ENCODE data around the gene RAB7B. TPM values are rescaled to one million over a fixed set of nuclear protein-coding genes. Genes with fewer than 3 reads are reported as not detected.

RAB7B gene
- total RNA-seq, 1 donor from 2014 or later = 6.6 TPM

DNA sequence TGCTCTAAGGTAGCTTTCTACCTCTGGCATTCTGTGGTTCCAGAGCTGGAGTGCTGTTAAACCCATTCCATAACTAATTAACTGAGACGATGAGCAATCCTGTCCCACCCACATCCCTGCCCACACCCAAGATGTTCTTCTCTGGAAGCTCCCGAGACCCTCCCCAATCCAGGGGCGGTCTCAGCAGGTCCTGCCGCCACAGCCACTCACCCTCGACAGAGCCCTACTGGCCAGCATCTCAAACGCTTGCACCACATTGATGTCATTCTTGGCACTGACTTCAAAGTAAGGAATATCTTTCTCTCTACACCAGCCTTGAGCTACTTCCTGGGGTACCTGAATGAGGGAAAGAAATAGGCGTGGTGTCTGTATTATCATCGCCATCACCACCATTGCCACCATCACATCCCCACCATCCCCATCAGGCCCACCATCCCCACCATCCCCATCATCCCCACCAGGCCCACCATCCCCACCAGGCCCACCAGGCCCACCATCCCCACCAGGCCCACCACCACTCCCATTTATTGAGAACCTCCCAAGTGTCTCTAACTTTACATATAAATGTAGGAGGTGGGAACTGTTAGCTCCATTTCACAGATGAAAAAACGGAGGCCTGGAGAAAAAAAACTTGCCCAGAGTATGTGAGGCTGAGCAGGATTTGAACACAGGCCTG is 17.7 kb downstream of the RAB7B start:
- H2AFZ ChIP-seq (ENCODE audit: low read depth, low read length) = no peak overlapping the region
- H3K4me1 Mint-ChIP-seq (ENCODE audit: low read depth, unreplicated experiment) = peaks cover 12% of the 10 kb centered on the region
- peaks cover 20% of the 10 kb centered on the region for H3K36me3 Mint-ChIP-seq (ENCODE audit: low read depth, unreplicated experiment)
- H3K4me3 ChIP-seq (ENCODE audit: insufficient read depth, low read depth, low read length) = no peak overlapping the region
- H3K4me3 Mint-ChIP-seq (ENCODE audit: unreplicated experiment) = no peak overlapping the region
- H3K27ac Mint-ChIP-seq (ENCODE audit: unreplicated experiment) = no peak overlapping the region
- no peaks in the 10 kb centered on the region for H3K79me2 ChIP-seq (ENCODE audit: insufficient read depth, low read length)
- peaks cover 8% of the 10 kb centered on the region for H3K27me3 Mint-ChIP-seq (ENCODE audit: low read depth, unreplicated experiment)
- no peaks in the 10 kb centered on the region for H3K4me1 ChIP-seq (ENCODE audit: insufficient read depth, low read length)
- H3K9me3 Mint-ChIP-seq (ENCODE audit: unreplicated experiment) = no peaks in the 10 kb centered on the region
- FAIRE-seq = no peak
- DNase-seq (ENCODE audit: low read depth) = peak; percentile 39
- TF ChIP-seq, protein P1, sequence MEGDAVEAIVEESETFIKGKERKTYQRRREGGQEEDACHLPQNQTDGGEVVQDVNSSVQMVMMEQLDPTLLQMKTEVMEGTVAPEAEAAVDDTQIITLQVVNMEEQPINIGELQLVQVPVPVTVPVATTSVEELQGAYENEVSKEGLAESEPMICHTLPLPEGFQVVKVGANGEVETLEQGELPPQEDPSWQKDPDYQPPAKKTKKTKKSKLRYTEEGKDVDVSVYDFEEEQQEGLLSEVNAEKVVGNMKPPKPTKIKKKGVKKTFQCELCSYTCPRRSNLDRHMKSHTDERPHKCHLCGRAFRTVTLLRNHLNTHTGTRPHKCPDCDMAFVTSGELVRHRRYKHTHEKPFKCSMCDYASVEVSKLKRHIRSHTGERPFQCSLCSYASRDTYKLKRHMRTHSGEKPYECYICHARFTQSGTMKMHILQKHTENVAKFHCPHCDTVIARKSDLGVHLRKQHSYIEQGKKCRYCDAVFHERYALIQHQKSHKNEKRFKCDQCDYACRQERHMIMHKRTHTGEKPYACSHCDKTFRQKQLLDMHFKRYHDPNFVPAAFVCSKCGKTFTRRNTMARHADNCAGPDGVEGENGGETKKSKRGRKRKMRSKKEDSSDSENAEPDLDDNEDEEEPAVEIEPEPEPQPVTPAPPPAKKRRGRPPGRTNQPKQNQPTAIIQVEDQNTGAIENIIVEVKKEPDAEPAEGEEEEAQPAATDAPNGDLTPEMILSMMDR (IDR thresholded peaks at IDR 0.05; ENCODE audit: insufficient read depth, low read depth, low read length) = no peak
- TF ChIP-seq EZH2 (IDR thresholded peaks at IDR 0.05; ENCODE audit: insufficient read depth, low read length) = no peak
- peaks cover 5% of the 10 kb centered on the region for H4K20me1 ChIP-seq (ENCODE audit: insufficient read depth, low read length)
- H3K4me2 ChIP-seq (ENCODE audit: low read length) = no peak overlapping the region
- no peak overlapping the region for H3K9ac ChIP-seq (ENCODE audit: low read length)
- H3K27me3 ChIP-seq (ENCODE audit: insufficient read depth, low read length) = no peaks in the 10 kb centered on the region
- H3K36me3 ChIP-seq (ENCODE audit: insufficient read depth, low read length) = no peaks in the 10 kb centered on the region
- H3K9me3 ChIP-seq (ENCODE audit: insufficient read depth, low read depth, low read length) = no peaks in the 10 kb centered on the region
- H3K27ac ChIP-seq (ENCODE audit: low read depth, low read length) = no peak overlapping the region

DNA sequence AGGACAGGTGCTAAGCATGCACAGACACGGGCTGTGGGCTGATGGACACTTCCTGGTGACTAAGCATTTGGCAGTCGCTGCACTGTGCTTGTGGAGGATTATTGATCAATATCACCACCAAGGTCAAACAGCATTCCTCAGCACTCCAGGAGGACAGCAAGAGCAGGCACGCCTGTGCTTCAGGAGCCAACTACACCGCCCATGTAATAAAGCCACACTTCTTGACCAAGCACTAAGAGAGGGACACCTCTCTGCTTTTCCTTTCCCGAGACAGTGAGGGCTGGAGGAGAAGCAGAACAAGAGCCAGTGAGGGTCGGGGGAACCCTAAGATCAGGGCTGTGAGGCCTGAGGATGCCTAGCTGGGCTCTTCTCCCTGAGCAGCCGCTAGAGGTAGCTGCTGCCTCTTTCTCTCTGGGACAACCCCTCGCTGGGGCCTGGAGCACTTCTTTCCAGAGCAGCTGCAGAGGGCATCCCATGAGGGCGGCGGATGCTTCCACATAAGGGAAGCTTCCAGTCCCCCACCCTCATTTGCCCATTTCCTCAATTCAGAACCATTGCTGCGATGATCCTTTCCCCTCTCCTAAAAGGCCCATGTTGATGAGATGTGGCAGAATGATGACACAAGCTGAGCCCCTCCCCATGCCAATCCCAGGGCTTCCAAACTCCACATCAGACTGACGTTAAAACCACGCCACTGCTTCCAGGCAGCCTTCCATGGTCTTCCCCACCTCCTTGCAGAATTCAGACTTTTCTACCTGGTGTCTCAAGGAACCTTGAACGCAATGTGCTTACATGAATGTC is 19.1 kb downstream of the RAB7B start:
- no peak overlapping the region for H2AFZ ChIP-seq (ENCODE audit: low read depth, low read length)
- no peak overlapping the region for H3K4me3 ChIP-seq (ENCODE audit: insufficient read depth, low read depth, low read length)
- no peak overlapping the region for H3K27ac Mint-ChIP-seq (ENCODE audit: unreplicated experiment)
- no peaks in the 10 kb centered on the region for H3K9me3 Mint-ChIP-seq (ENCODE audit: unreplicated experiment)
- H3K36me3 ChIP-seq (ENCODE audit: insufficient read depth, low read length) = no peaks in the 10 kb centered on the region
- no peaks in the 10 kb centered on the region for H3K79me2 ChIP-seq (ENCODE audit: insufficient read depth, low read length)
- H3K27me3 Mint-ChIP-seq (ENCODE audit: low read depth, unreplicated experiment) = peaks cover 2% of the 10 kb centered on the region
- DNase-seq (ENCODE audit: low read depth) (peak; percentile 51), FAIRE-seq (no peak)
- no peaks in the 10 kb centered on the region for H3K27me3 ChIP-seq (ENCODE audit: insufficient read depth, low read length)
- peaks cover 10% of the 10 kb centered on the region for H3K36me3 Mint-ChIP-seq (ENCODE audit: low read depth, unreplicated experiment)
- H3K4me2 ChIP-seq (ENCODE audit: low read length) = no peak overlapping the region
- peaks cover 5% of the 10 kb centered on the region for H4K20me1 ChIP-seq (ENCODE audit: insufficient read depth, low read length)
- H3K9me3 ChIP-seq (ENCODE audit: insufficient read depth, low read depth, low read length) = no peaks in the 10 kb centered on the region
- no peak overlapping the region for H3K4me3 Mint-ChIP-seq (ENCODE audit: unreplicated experiment)
- H3K4me1 ChIP-seq (ENCODE audit: insufficient read depth, low read length) = no peaks in the 10 kb centered on the region
- peaks cover 10% of the 10 kb centered on the region for H3K4me1 Mint-ChIP-seq (ENCODE audit: low read depth, unreplicated experiment)
- H3K27ac ChIP-seq (ENCODE audit: low read depth, low read length) = no peak overlapping the region
- no peak overlapping the region for H3K9ac ChIP-seq (ENCODE audit: low read length)
- TF ChIP-seq, protein P1 (IDR thresholded peaks at IDR 0.05; ENCODE audit: insufficient read depth, low read depth, low read length) = peak; percentile 75
- no peak for TF ChIP-seq EZH2 (IDR thresholded peaks at IDR 0.05; ENCODE audit: insufficient read depth, low read length)

Data from astrocyte (in vitro differentiated cells and primary cell).